ENCODE data around the gene HSD17B8. TPM values are rescaled to one million over a fixed set of nuclear protein-coding genes. Genes with fewer than 3 reads are reported as not detected.

Gene HSD17B8
- total RNA-seq, 2 donors from 2014 or later = 5.7 to 6.8 TPM

- TF ChIP-seq CTCF (conservative IDR thresholded peaks at IDR 0.05) = no peak
- Mint-ChIP-seq H3K36me3 (ENCODE audit: low read depth) (no peaks in the 10 kb centered on the region), H3K27ac (no peak overlapping the region), H3K9me3 (no peaks in the 10 kb centered on the region), H3K4me3 (no peak overlapping the region), H3K27me3 (ENCODE audit: insufficient read depth) (peaks cover 20% of the 10 kb centered on the region), H3K4me1 (no peaks in the 10 kb centered on the region)
- DNase-seq = no peak
- Histone ChIP-seq H3K4me3 (ENCODE audit: low read length) (no peak overlapping the region), H3K27ac (ENCODE audit: low read depth, low read length) (no peak overlapping the region), H3K9me3 (ENCODE audit: control insufficient read depth, low read length) (no peaks in the 10 kb centered on the region), H3K4me1 (ENCODE audit: control insufficient read depth, insufficient read depth, low read length) (no peaks in the 10 kb centered on the region), H3K27me3 (ENCODE audit: control insufficient read depth, insufficient read depth, low read length, poor library complexity, severe bottlenecking) (peaks cover 12% of the 10 kb centered on the region), H3K9ac (ENCODE audit: extremely low read depth, low read length, poor library complexity, severe bottlenecking) (no peak overlapping the region), H3K36me3 (ENCODE audit: control insufficient read depth, insufficient read depth, low read length) (no peaks in the 10 kb centered on the region)
- WGBS, 2 experiments (ENCODE audit: insufficient coverage in 1 of 2, insufficient read length in 1 of 2) = 74 to 83% methylated on average over 2 to 8 of the region's 8 CpGs
These were observed 32.4 kb upstream of the HSD17B8 start for GRCh38 chr6:33171880-33172687.

- no peak overlapping the region for H3K9ac ChIP-seq (ENCODE audit: extremely low read depth, low read length, poor library complexity, severe bottlenecking)
- no peaks in the 10 kb centered on the region for H3K4me1 ChIP-seq (ENCODE audit: control insufficient read depth, insufficient read depth, low read length)
- H3K36me3 ChIP-seq (ENCODE audit: control insufficient read depth, insufficient read depth, low read length) = no peaks in the 10 kb centered on the region
- peaks cover 12% of the 10 kb centered on the region for H3K27me3 ChIP-seq (ENCODE audit: control insufficient read depth, insufficient read depth, low read length, poor library complexity, severe bottlenecking)
- Mint-ChIP-seq H3K9me3 (no peaks in the 10 kb centered on the region), H3K27ac (no peak overlapping the region), H3K36me3 (ENCODE audit: low read depth) (no peaks in the 10 kb centered on the region), H3K4me1 (no peaks in the 10 kb centered on the region), H3K27me3 (ENCODE audit: insufficient read depth) (peaks cover 22% of the 10 kb centered on the region), H3K4me3 (no peak overlapping the region)
- TF ChIP-seq CTCF (conservative IDR thresholded peaks at IDR 0.05) = peak; percentile 77
- H3K27ac ChIP-seq (ENCODE audit: low read depth, low read length) = no peak overlapping the region
- no peak overlapping the region for H3K4me3 ChIP-seq (ENCODE audit: low read length)
- WGBS, 2 experiments (ENCODE audit: insufficient coverage in 1 of 2, insufficient read length in 1 of 2) = 63 to 82% methylated on average over 2 to 16 of the region's 16 CpGs
- DNase-seq = peak; percentile 74
- H3K9me3 ChIP-seq (ENCODE audit: control insufficient read depth, low read length) = no peaks in the 10 kb centered on the region
These were observed 31.5 kb upstream of the HSD17B8 start for GRCh38 chr6:33172688-33173534.

- no peaks in the 10 kb centered on the region for H3K4me1 Mint-ChIP-seq
- no peak overlapping the region for H3K9ac ChIP-seq (ENCODE audit: extremely low read depth, low read length, poor library complexity, severe bottlenecking)
- no peaks in the 10 kb centered on the region for H3K4me1 ChIP-seq (ENCODE audit: control insufficient read depth, insufficient read depth, low read length)
- H3K27me3 ChIP-seq (ENCODE audit: control insufficient read depth, insufficient read depth, low read length, poor library complexity, severe bottlenecking) = peaks cover 12% of the 10 kb centered on the region
- H3K4me3 ChIP-seq (ENCODE audit: low read length) = no peak overlapping the region
- TF ChIP-seq CTCF (conservative IDR thresholded peaks at IDR 0.05) = no peak
- H3K27me3 Mint-ChIP-seq (ENCODE audit: insufficient read depth) = peaks cover 26% of the 10 kb centered on the region
- H3K27ac Mint-ChIP-seq = no peak overlapping the region
- H3K36me3 ChIP-seq (ENCODE audit: control insufficient read depth, insufficient read depth, low read length) = no peaks in the 10 kb centered on the region
- no peak overlapping the region for H3K4me3 Mint-ChIP-seq
- H3K9me3 Mint-ChIP-seq = no peaks in the 10 kb centered on the region
- no peak overlapping the region for H3K27ac ChIP-seq (ENCODE audit: low read depth, low read length)
- DNase-seq = no peak
- H3K36me3 Mint-ChIP-seq (ENCODE audit: low read depth) = no peaks in the 10 kb centered on the region
- no peaks in the 10 kb centered on the region for H3K9me3 ChIP-seq (ENCODE audit: control insufficient read depth, low read length)
- WGBS, 2 experiments (ENCODE audit: insufficient coverage in 1 of 2, insufficient read length in 1 of 2) = 79 to 100% methylated on average over 3 to 10 of the region's 11 CpGs
These were observed 30.8 kb upstream of the HSD17B8 start for GRCh38 chr6:33173535-33174180.
